Upper lobe of left lung (tissue), 4 donors: ENCODE measurements around the gene GGT6.
A peak's percentile ranks its signal among the peaks of the same experiment; 100 is the strongest.

ENCODE experiments used
- CTCF ChIP-seq, 6 experiments: fragments of 450-650 bp in 4 of 6; fragments of 200-600 bp in 2 of 6; sonication (generic) in 2 of 6; IDR thresholded peaks; one replicate each; pipeline ENCODE4 v1.5.1; 2016 to 2019; ENCODE audit warnings: antibody characterized with exemption in 6 of 6
- POLR2A ChIP-seq, 4 donors: fragments of 450-650 bp; IDR thresholded peaks; one replicate each; pipeline ENCODE4 v1.5.1; 2016 to 2017; ENCODE audit warnings: antibody characterized with exemption in 4 of 4, mild to moderate bottlenecking in 2 of 4
- POLR2AphosphoS5 ChIP-seq, 2 donors: sonication (generic); formaldehyde crosslinking; IDR thresholded peaks; one replicate each; pipeline ENCODE4 v1.5.1; 2017; ENCODE audit warnings: antibody characterized with exemption in 2 of 2

GRCh38 chr17:4565209-4566141 is 5.1 kb upstream of the GGT6 start:
- TF ChIP-seq CTCF (IDR thresholded peaks at IDR 0.05), result peak; percentile 36 to 78 (median 72)
- no peak for TF ChIP-seq POLR2AphosphoS5 (IDR thresholded peaks at IDR 0.05)
- TF ChIP-seq POLR2A (IDR thresholded peaks at IDR 0.05), result no peak
